Suppressor macrophage treated with lipopolysaccharide for 4 hours (primary cell): ENCODE measurements around the gene TNIP1.

Experiments used
- DNase-seq: peaks from one replicate; pipeline ENCODE4 v3.0.0-alpha.2; 2020

TNIP1 gene

DNA sequence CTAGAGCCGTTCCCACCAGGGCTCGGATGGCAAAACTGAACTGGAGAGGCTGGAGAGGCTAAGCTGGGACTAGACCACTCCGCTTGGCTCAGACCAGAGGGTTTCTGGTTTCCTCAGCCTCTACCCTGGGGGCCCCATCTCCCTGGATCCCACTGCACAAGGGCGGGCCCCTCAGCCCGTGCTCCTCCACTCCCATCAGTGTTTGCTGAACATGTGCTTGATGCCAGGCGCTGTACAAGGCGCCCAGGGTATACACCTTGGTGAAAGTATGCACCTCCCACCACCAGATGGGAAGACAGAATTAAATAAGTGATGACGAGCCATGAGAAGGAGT lies 42.5 kb downstream of the TNIP1 start:
- DNase-seq = no peak

DNA sequence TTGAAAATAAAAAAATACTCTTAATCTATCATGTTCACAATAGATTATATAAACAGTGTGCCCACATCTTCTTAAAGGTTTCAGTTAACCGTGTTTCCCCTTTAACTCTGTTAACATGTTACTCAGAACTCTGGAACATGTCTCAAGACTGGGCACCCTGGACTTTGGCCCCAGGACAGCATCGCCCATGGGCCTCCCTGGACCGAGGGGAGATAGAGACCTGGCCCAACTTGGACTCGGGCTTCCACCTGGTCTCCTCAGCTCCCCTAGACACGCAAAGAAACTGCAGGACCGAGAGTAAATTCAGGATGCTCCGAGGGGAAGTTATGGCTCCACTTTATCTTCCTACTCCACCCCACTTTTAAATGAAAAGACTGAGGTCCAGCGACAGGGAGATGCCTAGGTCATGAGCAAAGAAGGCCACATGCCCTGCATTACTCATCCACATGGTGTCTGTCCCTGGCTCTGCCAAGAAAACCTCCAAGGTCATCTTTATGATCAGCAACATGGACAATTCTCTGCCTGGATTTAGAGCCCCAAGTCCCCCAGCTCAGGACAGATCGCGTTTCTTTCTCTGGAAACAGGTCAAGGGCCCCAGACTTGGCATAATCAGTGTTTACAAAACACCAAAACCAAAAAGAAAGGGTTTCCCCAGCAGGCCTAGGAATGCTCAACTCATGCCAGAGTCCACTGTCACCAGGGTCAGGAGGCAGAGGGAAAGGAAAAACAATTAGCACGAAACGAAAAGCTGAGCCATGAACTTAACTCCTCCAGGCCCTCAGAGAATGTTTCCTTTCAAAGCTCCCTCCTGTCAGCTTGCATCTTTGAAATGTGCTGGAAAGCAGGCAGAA lies 43.0 kb downstream of the TNIP1 start:
- DNase-seq = no peak

DNA sequence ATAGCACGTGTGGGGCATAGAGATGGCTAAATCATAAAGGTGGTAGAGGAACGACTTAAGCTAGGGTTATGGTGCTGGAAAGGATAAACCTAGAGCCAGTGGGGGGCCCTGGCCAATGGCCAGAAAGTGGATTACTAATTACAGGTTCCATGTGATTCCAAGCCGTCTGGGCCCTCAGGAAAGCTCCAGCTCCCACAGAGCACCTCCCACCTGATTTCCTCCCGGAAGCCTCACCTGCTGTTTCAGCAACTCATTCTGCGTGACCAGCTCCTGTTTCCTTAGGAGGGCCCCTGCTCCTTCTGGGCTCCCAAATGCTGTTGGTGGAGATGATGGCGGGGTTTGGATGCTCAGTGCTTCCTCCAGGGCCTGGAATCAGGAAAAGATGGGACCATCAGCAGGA lies 44.3 kb downstream of the TNIP1 start:
- no peak for DNase-seq

DNA sequence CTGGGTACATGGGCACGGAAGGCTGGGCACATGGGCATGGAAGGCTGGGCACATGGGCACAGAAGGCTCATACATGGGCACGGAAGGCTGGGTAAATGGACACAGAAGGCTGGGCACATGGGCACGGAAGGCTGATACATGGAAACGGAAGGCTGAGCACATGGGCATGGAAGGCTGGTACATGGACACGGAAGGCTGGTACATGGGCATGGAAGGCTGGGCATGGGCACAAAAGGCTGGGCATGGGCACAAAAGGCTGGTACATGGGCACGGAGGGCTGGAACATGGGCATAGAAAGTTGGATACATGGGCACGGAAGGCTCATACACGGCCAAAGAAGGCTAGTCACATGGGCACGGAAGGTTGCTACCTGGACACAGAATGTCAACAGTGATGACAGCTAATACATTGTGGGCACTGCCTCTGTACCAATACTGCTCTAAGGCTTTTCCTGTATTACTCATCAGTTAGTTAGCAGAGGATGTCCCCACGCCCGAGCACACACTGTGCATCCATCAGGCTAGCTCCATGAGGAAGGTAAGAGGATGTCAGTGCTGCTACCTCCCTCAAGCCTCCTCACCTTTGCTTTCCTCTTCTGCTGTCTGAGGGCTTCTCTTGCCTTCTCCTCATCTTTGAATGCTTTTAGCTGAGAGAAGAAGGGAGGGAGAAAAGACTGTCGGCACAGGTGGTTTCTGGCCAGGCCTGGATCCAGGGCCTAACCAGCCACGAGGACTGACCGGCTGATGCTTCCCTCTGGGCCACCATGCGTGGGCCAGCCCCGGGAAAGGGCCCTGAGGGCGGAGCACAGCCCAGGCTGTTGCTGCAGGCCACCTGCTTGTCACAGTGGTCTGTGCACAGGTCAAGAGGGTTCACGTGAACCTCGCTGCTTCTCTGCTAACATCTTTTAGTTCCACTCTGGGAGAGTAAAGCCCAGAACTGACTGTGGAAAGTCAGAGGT lies 46.1 kb downstream of the TNIP1 start:
- DNase-seq = no peak

DNA sequence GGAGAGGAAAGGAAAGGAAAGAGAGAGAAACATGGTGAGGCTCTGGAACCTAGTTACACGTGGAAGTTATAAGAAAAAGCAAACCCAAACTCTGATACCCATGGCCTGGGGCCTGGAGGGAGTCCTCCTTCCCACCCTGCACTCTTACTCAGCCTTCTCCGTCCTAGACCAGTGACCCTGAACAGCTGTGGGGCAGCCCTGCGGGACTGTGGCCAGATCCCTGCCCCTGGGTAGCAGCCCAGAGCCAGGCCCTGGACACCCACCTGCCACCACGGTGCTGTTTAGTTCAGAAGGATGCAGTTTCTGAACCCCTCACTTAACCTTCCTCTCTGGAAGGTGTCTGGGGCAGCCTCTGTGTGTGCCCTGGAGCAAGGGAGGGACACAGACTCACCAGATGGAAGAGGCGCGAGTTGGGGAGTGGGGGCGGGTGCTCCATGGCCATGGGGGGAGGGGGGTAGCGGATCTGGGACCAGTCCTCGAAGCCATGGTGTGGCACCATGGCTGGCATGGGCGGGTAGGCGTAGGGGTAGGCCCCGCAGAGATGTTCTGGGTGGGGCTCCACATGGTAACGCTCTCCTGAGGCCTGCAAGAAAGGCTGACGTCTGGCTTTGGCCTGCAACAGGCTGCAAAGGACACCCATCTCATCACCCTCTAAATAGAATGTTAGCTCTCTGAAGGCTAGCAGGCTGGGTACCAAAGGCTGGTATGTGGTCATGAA lies 47.5 kb downstream of the TNIP1 start:
- DNase-seq = no peak

DNA sequence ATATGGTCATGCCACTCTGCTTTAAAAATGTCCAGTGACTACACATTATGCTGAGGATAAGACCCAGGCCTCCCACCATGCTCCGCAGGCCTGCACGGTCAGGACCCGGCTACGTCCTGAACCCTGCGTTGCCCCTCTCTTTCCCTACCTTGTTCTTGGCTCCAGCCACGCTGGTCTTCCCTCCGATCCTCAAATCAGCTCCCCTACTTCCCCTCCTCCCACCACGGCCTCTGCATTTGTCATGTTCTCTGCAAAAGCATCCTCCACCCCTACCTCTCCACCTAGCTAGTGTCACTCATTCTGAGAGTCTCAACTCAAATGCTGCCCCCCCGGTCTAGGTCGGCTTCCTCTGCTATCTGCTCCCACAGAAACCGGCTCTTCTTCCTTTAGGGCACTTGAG lies 49.3 kb downstream of the TNIP1 start:
- no peak for DNase-seq

DNA sequence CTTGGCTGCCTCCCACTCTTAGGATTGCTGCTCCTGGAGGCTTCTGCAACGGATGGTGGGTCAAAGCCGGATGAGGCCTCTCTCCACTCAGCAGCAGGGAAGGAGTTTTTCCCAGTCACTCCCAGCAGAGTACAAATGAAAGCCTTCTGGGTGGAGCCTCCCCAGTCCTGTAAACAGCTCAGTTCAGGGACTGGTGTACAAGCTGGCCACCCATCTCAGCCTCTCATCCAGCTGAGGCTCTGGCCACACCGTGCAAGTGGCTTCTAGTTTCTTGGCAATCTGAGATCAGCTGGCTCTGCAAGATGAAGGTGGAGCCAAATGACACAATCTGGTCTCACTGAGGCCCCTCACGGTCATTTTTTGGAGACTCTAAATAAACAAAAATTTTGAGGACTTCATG lies 50.5 kb downstream of the TNIP1 start:
- DNase-seq = no peak

DNA sequence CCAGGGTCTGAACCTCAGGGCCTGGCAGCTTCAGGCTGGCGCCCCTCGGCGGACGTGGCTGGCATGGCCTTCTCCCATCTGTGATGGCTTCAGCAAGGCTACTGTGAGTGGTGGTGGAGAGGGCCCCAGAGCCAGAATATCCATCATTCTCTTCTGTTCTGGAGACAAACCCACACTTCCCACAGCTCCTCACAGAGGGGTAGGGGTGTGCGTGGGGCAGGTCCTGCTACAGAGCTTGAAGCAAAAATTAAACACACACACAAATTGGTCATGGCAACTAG lies 50.8 kb downstream of the TNIP1 start:
- DNase-seq = no peak

DNA sequence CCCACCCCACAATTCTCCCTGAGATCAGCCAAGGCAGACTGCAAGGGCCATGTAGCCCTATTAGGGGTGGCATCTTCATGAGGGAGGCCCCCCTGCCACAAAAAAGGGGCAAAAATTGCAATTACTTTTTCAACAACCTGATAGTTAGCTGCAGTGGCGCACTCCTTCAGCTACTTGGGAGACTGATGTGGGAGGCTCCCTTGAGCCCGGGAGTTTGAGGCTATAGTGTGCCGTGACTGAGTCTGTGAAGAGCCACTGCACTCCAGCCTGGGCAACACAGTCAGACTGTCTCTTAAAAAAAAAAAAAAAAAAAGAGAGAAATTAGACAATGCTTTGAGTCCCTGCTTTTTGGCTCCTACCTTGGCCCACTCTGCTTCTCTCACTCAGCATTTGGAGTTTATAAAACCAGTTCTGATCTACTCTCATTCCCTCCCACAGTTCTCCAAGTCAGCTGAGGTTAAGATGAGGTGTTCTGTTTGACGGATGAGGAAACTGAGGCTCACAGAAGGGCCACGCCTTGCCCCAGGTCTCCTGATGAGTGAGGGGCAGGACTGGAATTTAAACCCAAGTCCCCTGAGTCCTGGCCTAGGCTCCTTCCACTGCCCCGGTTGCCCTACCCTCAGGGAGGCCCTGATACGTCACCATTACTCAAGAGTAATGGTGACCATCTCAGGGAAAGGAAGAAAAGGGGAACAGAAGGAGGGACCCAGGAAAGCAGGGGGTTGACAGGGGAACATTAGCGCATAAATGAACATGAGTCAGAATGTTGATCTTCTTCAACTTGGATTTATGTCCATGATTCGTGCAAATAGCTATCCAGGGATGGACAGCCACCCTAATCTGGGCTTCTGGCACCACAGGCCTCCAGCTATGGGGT lies 51.4 kb downstream of the TNIP1 start:
- no peak for DNase-seq

DNA sequence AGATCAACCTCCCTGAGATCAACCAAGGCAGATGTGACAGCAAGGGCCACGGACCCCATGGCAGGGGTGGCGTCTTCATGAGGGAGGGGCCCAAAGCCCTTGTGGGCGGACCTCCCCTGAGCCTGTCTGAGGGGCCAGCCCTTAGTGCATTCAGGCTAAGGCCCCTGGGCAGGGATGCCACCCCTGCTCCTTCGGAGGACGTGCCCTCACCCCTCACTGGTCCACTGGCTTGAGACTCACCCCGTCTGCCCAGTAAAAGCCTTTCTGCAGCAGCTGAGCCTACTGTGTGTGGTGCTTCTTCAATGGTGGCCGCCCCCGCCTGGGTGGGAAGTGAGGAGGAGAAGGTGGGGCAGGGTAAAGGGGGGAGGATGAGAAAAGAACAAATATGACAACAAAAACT lies 52.1 kb downstream of the TNIP1 start:
- DNase-seq = no peak

DNA sequence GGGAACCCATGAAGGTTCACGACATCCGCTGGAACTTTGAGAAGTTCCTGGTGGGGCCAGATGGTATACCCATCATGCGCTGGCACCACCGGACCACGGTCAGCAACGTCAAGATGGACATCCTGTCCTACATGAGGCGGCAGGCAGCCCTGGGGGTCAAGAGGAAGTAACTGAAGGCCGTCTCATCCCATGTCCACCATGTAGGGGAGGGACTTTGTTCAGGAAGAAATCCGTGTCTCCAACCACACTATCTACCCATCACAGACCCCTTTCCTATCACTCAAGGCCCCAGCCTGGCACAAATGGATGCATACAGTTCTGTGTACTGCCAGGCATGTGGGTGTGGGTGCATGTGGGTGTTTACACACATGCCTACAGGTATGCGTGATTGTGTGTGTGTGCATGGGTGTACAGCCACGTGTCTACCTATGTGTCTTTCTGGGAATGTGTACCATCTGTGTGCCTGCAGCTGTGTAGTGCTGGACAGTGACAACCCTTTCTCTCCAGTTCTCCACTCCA lies 52.8 kb downstream of the TNIP1 start:
- no peak for DNase-seq

DNA sequence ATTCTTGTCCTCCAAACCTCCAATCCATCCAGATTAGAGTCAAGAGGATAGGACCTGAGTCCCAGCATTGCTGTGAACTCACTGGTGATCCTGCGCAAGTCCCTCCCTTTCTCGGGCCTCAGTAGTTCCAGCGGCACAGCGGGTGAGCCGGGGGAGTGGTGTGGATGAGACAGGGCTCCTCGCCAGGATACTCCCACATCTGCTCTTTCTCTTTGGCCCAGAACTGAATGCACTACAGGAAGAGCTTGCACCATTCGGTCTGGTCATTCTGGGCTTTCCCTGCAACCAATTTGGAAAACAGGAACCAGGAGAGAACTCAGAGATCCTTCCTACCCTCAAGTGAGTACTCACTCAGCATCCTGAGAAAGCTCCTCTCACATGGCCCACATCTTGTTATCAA lies 54.2 kb downstream of the TNIP1 start:
- DNase-seq = peak; percentile 78

DNA sequence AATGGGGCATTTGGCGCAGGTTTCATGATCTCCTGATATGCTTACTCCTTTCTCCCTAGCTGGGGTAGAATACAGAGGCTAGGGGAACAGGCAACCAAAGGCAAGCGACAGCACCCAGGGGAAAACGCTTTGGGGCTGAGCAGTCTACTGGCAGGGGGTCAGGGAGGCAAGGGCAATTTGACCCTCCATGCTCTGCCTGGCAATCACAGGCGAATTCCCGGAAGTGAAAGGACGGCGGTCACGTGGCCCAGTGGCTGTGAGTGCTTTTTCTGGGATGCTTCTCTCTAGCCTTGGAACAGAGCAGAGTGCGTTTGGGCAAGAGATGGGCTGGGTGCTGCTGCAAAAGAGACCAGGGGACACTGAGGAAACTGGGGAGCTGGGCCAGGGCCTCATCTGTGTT lies 54.7 kb downstream of the TNIP1 start:
- no peak for DNase-seq

DNA sequence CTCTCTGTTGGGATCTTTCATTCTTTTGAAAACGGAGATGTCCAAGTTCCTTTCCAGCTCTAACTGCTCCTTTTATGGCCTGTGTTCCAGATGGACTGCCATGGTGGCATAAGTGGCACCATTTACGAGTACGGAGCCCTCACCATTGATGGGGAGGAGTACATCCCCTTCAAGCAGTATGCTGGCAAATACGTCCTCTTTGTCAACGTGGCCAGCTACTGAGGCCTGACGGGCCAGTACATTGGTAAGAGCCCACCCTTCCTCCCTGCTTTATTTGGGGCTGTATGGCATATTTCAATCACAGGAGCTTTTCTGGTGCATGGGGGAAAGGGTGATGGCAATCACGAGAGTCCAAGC lies 55.6 kb downstream of the TNIP1 start:
- DNase-seq = no peak

DNA sequence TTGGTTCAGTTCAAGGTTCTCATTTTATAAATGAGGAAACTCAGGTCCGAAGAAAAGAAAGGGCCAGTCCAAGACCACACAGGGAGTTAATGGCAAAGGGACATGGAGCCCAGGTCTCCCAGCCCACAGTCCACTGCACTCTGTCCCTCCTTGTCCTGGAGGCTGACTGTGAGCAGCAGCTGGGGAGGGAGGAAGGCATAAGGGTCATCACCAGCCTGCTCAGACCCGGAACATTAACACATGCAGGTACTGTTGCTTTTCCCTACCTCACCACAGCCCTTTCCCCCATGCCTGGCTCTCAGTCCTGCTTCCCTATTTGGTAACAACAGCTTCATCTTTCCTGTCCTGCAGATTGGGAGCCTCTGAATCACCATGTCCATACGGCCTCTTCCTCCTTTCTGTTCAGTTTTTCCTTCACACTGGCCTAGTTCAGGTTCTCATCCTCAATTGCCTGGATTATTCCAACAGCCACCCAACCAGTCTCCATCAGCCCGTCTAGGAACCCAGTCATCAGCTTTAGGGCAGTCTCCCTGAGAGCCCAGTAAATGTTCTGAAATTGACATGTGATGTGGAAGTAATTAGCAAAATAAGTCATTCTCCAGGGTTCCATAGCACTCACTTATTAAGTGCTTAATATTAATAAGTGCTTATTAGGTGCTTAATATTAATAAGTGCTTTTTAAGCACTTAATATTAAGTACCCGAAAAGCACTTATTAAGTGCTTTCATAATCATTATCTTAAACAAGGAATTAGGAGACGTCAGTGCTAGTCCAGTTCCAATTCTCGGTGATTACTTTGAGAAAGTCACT lies 56.2 kb downstream of the TNIP1 start:
- no peak for DNase-seq

DNA sequence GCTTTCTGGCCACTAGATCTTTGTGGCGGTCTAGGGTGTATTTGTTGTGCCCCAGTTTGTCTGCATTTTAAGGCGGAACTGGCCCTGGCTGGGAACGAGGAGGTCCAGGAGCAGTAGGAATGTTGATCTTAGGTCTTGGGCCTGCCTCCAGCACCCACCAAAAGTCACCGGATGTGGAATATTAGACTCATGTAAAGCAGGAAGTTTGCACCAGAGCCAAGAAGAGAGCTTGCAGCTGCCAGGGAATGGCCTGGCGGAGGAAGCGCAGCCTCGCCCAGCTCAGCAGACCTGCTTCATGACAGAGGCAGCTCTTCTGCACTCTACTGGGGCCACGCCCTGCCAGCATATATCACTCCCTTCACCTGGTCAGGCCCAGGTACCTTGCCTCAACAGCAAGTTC lies 57.2 kb downstream of the TNIP1 start:
- no peak for DNase-seq

DNA sequence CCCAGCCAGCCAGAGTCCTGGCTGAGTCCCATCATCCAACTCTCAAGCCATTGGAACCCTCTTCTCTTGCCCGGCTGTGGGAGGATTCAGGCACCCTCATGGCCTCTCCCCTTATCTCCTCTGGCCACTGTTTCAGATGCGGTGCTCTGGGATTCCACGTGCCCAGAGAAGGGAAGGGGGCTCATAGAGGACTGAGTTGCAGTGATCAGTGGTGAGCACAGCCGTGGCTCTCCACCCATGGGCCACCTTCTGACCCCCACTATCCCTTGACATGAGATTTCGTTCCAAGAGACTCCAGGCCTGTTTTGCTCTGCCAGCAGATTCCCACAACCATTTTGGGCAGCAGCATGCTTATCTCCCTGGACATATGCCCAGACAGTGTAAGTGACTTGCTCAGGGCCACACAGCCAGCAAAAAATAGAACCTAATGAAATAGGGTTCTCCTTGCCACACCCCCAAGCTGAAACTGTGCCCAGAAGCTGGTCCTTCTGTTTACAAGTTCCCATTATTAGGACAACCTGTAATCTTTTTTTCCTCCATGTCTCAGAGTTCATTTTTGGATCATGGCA lies 57.7 kb downstream of the TNIP1 start:
- DNase-seq = no peak

DNA sequence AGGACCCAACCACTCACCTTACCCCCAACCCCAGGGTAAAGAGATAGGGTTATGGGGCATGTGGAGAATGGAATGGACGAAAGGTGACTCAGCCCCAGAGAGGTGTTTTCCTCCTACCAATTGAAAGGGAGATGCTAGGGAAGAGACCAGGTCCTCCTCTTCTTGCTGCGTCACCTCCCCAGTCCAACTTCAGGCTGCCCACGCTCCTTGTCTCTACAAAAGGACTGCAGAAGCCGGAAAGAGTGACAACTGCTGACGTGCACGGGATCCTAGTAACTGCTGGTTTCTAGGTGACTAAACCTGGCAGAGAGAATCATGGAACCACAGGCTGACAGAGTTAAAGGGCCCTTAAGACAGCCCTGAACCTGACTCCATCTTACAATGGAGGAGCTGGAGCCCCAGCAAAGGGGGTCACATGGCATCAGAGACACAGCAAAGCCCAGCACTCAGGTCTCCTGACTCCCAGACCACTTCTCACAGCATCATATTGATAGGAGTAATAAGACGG lies 58.3 kb downstream of the TNIP1 start:
- no peak for DNase-seq

DNA sequence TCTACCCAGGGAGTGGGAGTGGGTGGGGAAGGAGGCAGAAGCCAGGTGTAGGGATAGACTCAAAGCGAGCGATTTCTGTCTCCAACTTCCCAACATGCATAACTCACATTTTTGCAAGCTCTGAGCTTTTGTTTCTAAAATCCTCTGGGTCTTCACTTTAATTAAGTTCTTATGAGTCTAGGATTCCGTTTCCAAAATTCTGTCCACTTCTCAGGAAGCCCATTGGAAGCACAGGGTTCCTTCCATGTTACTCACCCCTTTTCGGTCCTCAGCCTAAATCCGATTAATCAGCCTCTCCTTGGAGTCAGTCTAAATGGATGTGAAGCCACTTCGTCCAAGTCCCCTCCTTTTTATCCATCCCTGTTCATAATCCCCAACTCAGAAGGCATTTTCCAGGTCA lies 59.1 kb downstream of the TNIP1 start:
- DNase-seq = no peak

DNA sequence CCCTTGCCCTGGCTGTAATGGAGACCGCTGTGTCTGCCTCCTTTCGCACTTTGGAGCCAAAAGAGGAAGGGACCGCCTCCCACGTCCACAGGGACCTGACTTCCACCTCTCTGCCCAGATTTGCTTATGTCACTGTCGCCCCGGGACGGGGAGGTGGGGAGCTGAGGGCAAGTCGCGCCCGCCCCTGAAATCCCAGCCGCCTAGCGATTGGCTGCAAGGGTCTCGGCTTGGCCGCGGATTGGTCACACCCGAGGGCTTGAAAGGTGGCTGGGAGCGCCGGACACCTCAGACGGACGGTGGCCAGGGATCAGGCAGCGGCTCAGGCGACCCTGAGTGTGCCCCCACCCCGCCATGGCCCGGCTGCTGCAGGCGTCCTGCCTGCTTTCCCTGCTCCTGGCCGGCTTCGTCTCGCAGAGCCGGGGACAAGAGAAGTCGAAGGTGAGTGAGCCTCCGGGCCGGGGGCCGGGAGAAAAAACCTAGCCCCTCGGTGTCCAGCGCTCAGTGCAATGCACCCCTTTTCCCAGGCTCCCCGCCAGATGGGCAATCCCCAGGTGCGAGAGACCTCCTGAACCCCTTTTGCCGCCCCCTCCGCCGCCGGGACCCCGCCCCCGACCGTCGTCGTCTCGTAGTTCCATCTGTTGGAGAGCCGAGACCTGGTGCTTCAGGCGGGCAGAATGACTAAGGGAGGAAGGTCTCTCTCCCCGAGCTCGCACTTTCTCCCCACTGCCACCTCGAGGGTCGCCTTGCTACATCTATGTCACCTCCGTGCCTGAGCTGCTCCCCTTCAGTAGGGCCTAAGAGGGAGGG lies 60.3 kb downstream of the TNIP1 start, which contains the start of gene GPX3:
TSS of gene GPX3 (plus strand) at position 288 of the 807 bp plus-strand sequence. CDS start at position 352, 64 bp downstream.
- peak; percentile 72 for DNase-seq
